ENCODE data around the gene MAP4K2.

MAP4K2 gene

DNA sequence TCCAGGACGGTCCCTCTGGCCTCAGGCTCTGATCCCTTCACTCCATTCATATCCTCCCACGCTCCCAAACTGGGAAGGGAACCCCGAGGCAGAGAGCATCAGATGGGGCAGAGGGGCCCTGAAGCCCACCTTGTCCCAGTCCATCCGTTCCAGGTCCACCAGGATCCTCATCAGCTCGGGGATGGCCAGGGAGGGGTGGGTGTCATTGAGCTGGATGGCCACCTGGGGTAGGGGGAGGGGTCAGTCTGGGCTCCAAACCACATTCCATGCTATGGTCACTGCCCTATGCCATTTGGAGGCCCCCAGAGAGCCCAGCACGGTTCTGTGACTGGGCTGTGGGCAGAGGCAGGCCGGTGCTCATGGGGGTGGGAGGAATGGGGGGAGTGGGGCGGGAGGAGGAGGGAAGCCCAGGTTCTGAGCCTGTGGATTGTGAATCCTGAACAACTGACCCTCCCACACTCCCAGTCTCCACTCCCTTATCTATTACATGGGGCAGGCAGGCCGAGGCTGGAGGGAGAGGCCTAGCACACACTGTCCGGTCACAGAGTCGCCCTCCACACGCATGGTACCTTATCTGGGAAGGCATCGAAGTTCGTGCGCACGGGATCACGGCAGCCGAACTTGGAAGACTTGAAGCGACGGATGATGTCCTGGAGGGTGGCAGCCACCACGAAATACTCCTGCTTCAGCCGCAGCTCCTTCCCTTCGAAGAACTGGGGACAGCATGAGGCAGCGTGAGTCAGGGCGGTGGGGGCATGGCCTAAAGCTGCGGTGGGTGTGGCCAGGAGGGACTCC, 48.7 kb downstream of the MAP4K2 start:
- DNase-seq (ENCODE audit: low read depth in 2 of 2): no peak

DNA sequence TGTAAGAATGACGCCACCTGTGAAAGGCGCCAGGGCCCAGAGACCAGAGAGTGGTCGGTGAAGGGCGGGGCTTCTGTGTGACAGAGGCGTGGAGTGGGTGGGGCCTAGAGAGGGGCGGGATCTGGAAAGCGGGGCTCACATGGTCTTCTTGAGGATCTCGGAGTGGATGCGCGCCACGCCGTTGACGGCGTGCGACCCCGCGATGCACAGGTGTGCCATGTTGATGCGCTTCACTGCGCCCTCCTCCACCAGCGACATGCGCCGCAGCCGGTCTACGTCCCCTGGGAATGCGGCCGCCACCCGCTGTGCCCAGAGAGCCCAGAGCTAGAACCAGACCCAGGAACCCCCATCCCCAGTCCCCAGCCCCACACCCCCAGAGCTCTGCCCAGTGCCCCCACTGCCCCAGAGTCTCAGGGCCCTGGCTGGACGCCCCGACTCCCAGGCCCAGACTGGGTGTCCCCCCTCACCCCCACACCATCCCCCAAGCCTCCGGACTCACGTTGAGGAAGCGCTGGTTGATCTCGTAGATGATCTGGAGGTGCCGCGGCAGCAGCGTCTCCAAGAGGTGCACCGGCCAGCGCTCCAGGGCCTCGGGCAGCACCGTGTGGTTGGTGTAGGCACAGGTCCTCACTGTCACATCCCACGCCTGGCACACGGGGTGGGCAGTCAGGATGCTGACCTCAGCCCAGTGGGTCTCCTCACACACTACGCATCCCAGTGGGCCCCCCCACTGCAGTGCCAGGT, 49.5 kb downstream of the MAP4K2 start:
- DNase-seq (ENCODE audit: low read depth in 2 of 2): no peak

DNA sequence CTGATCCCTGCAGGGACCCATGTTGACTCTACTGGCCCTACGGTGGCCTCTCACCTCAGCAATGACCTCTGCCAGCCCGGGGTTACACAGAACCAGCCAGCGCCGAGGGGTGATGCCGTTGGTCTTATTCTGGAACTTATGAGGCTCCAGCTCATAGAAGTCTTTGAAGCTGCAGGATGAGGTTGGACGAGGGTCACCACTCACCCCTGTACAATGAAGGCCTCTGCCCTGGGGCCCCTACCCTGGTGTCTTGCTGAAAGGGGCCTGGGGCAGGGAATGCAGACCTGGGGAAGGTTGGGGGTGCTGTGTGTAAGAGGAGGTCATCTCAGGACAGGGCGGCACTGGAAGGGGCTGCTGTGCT, 50.0 kb downstream of the MAP4K2 start:
- no peak for DNase-seq (ENCODE audit: low read depth in 2 of 2)

DNA sequence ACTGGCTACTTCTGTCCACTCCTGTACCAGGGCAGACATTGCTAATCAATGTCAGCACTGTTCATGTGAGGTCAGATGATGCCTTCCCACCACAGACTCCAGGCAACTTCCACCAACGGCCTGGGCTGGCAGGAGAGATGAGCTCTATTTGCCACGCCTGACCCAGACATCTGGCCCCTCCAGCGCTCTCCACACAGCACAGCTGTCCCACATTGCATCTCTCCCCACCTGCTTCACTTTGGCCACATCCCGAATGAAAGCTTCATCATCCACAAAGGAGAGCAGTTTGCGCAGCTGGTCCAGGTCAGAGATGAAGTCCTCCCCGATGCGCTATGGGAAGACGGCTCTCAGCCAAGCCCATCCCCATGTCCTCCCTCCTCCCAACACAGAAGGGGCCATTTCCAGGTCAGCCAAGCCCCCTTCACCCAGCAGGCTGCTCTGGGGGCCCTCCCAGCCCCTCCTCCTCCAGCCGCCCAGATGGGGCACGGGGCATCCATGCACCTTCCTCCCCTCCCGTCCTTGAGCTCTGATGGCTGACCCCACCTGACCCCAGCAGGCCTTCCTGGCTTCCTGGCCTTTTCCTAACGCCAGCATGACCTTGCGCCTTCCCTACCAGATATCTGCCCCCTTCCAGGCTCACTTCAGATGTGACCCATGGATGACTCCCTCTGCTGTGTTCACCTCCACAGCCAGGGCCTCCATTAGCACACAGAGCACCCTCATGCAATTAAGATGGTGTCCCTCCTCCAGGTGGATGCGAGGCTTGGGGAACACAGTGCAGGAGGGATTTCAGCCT, 50.6 kb downstream of the MAP4K2 start:
- DNase-seq (ENCODE audit: low read depth in 2 of 2): no peak

DNA sequence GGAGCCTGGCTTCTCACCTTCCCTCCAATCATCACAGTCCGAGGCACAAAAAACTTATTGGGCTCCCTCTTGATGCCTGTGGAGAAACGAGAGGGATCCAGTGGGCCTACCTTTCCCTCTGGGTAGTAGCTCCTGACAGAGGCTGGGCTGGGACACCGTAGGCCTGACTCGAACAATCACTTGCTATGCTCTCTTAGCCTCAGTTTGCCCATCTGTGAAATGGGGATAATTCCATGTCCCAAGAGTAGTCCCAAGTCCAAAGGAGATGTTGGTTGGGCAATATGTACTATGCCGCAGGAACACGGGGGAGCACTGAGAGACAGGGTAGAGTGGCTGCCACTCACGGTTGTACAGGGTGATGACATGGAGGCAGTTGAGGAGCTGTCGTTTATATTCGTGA, 51.4 kb downstream of the MAP4K2 start:
- DNase-seq (ENCODE audit: low read depth in 2 of 2): no peak

DNA sequence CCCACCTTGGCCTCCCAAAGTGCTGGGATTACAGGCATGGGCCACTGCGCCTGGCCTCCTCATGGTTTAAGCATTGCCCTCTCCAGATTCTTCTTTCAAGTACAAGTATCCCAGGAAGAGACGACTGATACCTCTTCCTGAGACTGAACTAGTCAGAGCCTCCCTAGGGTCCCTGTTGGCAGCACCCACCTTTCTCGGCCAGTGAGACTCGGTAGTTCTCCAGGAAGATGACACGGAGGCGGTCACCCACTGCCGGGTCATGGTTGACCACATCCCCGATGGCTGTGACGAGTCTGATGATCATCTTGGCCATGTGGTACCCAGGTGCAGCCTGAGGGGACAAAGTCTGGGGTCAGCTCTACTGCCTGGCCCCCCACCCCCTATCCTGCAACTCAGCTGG, 51.9 kb downstream of the MAP4K2 start:
- DNase-seq (ENCODE audit: low read depth in 2 of 2): no peak

DNA sequence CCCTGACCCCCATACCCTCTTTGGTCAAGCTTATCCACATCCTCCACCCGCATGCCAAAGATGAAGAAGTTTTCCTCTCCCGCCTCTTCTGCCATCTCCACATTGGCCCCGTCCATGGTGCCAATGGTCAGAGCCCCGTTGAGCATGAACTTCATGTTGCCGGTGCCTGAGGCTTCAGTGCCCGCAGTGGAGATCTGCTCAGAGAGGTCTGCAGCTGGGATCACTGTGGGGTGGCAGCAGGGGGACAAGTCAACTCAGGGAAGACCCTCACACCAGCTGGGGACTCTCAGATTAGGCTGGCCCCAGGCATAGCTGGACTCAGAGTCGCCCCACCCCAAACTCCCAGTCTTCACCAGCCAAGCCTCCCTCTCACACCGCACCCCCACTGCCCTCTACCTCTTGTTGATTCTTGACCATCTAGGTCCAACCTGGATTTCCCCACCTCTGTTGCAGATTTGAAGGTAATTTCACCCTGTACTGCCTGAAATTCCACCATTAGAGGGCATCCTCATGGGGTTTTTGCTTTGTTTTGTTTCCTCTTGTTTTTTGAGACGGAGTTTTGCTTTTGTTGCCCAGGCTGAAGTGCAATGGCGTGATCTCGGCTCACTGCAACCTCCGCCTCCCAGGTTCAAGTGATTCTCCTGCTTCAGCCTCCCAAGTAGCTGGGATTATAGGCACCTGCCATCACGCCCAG, 52.5 kb downstream of the MAP4K2 start:
- no peak for DNase-seq (ENCODE audit: low read depth in 2 of 2)

DNA sequence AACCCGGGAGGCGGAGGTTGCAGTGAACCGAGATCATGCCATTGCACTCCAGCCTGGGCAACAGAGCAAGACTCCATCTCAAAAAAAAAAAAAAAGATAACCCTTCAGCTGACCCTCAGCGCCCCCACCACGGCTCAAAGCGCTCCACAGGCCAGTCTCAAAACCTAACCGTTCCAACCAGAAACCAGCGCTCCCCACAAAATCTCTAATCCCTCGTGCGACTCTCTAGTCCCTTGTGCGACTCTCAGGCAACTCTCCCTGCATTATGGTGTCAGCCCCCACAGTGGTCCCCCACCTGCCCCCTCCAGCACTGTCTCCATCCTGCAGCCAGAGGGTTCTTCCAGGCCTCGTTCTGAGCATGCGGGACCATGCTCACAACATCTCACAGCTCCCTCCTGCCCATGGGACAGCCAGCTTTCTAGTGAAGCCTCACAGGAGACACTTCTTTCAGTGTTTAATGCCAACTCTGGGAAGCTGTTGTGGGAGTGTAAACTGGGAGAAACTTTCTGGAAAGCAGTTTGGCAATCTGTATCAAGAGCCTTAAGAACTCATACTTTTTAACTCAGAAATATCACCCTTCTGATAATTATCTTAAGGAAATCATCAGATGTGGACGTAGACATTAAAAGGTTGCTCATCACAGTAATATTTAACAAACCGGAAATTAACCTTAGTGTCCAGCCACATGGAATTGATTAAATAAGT, 54.9 kb downstream of the MAP4K2 start:
- DNase-seq (ENCODE audit: low read depth in 2 of 2): no peak

DNA sequence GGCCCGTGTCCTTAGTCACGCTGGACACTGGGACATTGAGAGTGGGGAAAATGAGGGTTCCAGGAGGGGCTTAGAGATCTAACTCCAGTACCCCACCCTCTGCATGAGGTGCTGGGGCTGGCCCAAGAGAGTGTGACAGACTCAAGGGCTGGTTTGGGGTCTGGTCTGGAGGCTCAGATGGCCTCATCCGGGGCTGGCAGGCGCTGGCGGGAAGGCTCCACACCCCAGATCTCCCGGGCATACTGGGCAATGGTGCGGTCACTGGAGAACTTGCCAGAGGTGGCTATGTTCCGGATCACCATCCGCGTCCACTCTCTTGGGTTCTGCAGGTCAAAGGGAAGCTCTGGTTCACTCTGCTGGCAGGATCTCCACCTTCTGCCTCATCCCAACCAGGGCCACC, 56.5 kb downstream of the MAP4K2 start:
- no peak for DNase-seq (ENCODE audit: low read depth in 2 of 2)

DNA sequence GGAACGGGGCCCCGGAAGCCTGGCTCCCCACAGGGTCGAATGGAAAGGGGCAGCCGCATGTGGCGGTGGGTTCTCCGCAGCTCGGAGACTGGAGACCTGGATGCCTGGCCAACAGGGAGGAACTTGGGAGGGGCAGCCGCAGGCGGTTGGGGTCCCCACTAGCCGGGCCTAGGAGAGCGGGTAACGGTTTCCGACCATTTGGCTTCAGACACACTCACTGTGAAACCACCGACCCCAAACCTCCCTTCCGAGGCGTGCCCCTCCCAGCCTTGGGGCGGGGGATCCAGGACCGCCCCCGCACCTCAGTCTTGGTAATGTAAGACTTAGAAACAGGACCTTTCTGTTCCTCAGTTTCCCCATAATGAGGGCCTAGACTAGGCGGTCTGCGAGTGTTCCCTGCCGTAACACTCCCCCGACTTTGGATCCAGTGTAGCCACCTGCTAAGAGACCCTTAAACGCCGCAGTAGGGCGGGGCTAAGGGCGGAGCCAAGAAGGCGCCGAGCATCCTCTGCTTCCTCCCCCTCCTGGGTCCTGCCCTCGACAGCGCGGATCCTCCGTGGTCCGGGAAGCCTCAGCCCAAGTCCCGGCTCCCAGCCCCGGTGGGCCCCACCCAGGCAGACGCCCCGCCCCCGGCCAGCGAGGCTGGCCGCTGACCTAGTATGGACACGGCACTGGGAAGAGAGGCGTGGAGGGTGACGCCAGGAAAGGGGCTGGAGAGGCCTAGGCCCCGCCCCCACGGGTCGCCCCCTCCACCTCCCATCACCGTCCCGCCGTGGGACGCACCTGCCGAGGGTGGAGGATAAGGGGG, 57.3 kb downstream of the MAP4K2 start:
- peak in 1 of 2 donors; percentile 57 for DNase-seq (ENCODE audit: low read depth in 2 of 2)

DNA sequence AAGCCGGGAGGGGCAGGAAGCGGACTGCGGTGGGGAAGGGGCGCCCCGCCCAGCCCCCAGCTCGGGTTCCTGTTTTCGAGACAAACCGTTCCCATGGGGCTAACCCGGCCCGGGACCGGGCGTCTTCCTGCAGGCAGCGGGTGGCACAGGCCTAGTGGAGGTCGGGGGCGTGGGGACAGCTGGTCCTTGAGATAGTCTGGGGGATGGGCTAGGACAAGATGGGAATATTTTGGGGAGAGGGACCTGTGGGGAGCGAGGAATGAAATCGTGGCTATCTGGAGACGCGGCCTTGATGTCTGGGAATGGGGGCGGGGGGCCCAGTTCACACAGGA, 57.9 kb downstream of the MAP4K2 start:
- DNase-seq (ENCODE audit: low read depth in 2 of 2): no peak

DNA sequence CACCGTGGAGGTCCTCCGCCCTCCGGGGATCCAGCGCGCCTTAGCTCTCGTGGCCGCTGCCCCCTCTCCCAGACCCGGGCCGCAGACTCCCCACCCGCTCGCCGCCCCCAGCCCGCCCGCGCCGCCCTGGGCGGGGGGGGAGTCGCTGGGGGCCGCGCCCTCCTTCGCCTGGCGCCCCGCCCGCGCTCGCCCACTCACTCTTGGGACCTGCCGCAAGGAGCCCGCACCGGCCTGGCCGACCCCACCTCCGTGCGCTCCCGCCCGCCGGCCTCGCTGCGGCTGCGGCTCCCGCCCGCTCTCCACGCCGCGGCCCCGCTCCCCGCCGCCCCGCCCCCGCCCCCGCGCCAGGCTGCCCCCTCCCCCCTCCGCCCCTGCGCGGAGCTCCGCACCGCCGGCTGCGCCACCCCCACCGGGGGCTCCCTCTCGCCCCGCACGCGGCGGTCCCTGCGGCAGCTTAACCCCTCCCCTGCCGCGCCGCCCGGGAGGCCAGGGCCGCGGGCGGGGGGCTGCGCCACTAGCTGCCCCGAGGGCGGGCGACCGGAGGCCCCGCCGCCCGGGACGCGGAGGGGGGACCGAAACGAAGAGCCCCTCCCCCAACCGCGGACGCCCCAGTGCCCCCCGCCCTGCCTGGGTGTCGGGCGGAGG, 58.3 kb downstream of the MAP4K2 start:
- no peak for DNase-seq (ENCODE audit: low read depth in 2 of 2)

DNA sequence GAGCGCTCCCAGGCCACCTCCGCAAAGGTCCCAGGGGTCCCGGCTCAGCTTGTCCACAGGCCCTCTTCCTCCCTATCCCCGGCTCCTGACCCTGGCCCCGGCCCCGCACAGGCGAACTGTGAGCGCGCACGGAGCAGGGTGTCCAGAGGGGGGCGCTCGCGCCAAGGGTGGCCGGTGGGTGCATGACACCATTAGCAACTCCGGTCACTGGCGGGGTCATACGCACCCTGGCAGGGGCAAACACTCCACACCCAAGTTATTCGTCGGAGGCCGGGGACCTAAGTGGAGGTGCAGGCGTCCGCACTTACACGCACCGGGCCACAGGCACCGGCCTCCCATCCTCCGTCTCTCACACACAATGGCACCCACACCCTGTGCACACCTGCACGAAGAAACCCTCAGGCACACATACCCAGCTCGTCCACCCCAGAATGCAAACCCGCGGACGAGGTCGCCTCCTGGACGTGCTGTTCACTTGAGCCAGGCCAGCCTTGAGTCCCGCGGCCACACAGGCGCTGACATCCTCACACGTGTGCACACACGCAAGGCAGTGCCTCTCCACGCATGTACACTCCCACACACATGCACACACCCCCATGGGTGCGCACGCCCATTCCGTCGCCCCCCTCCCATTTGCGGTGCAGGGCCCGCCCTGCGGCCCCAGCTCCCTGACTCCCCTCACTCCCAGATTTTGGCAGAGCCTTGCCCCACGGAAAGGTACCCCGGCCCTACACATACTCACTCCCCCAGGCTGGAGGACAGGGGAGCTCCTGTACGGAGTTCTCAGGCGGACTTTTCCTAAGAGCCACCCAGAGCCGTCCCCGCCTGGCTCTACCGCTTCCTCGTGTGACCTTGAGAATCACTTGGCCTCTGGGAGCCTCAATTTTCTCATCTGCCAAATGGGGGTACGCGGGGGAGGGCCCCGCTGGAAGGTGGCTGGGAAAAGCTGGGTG, 59.1 kb downstream of the MAP4K2 start, which contains the start of gene RASGRP2:
Gene RASGRP2, minus strand, starts transcription at position 552 of the 953 bp plus-strand sequence. CDS start 1,276 bp downstream, outside the sequence.
- peak; percentile 56 to 66 for DNase-seq (ENCODE audit: low read depth in 2 of 2)

DNA sequence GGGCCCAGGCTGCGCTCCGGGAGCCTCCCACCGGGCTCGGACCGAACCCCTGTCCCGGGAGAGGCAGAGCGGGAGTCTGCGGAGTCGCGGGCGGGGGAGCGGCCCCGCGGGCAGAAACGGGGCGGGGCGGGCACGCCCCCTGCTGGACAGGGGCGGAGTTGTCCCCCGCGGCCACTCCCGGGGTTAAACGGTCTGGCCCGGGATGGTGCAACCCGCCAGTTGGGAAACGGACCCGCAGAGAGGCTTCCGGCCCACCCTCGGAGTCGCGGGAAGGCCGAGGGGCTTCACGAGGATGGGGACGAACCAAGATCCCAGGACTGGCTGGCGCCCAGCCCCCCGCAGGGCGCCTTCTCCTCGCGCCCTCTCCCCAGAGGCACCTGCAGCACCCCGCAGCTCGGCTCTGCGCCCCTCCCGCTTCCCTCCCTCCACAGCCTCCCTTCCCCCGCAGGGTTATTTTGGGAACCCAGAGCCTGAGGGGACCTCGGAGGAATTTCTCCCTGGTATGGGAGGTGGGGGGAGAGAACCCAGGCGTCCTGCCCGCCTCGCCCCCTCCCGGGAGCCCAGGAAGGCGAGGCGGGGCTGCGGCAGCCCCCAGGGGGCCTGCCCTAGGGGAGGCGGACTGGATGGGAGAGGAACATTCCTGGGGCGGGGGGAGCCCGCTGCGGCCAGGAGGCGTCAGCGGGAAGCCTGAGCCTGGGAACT, 60.0 kb downstream of the MAP4K2 start:
- peak; percentile 55 to 60 for DNase-seq (ENCODE audit: low read depth in 2 of 2)

DNA sequence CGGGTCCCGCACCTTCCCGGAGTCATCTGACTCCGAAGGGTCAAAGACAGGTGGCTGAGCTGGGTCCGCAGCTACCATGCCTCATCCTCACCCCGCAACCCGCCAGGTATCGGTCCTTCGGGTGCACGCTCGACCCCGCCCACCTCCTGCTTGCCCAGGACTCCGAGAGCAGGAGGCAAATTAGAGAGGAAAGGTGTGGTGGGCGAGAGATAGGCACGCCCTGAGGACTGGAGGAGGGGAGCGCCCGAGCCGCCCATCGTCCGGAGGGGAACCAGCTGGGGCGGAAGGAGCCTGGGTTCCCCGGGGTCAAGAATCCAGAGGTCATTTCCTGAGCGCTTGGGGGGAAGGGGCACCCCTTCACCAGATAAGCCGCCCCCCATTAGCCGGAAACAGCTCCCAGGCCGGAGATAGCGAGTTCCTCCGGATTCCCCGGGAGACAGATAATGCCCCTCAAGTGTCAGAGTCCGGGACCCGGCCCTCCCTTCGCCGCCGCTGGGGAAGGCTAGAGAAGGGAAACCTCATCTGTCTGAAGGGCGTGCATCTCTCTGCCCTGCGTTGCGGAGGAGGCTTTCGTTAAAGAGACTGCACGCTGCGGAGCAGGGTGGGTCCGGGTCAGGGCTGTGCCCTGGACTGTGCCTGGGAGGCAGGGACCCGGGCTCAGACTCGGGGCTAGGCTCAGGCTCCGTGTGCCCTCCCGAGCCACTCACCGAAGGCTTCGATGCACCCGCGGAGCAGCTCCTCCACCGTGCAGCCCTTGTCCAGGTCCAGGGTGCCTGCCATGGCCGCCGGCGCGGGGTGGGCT, 60.7 kb downstream of the MAP4K2 start:
- no peak for DNase-seq (ENCODE audit: low read depth in 2 of 2)

DNA sequence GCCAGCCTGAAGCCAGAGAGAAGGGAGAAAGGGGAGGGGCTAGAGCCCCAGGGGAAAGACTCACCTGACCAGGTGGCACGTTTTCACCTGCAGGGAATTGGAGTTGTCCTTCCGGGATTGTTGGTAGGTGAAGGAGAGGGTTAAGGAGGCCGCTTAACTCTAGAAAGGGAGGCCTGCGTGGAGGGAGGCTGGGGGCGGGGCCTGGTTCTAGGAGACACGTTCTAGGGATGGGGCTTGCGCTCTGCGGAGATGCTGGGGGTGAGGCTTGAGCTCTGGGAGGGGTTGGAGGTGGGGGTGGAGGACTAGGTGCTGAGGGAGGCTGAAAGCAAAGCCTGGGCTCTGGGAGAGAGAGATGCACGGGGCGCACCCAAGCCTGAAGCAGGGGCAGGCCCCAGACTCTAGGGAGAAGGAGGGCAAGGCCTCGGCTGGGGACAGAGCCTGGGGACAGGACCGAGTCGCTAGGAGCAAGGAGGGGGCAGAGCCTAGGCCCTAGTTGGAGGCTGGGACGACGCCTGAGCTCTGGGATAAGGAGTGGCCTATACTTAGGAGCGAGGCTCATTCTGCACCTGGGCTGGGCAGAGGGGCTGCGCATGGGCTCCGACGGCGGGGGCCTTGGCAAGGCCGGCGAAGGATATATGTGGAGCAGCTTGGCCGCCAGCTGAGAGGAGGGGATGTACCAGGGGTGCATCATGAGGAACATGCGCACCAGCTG, 61.5 kb downstream of the MAP4K2 start:
- DNase-seq (ENCODE audit: low read depth in 2 of 2): no peak

DNA sequence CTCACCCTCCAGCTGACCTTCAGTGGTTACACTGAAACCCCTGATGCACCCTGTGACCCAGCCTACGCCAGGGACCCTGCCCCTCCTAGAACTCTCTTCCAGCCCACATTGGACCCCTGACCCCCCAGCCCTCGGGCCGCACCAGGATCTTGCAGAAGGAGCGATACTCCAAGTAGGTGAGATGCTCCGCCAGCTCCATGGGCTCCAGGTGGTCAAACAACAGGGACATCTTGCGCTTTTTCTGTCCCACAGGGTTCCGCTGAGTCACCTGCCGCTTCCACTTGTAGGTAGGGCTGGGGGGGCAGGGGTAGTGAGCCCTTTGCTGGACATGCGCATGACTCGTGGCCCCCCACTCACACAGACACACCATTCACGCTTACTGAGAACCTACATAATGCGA, 63.1 kb downstream of the MAP4K2 start:
- DNase-seq (ENCODE audit: low read depth in 2 of 2): no peak
